ENCODE data around the gene BLMH.

- no peak for TF ChIP-seq POLR2AphosphoS5 (IDR thresholded peaks at IDR 0.05; ENCODE audit: low read depth, low read length)
- no peak for TF ChIP-seq CTCF (IDR thresholded peaks at IDR 0.05)
- no peak for TF ChIP-seq TCF7L2 (IDR thresholded peaks at IDR 0.05; ENCODE audit: low read depth, low read length)
- TF ChIP-seq REST (IDR thresholded peaks at IDR 0.05; ENCODE audit: insufficient read depth in 1 of 2, low read depth in 2 of 2, low read length in 1 of 2) = no peak
- no peak for TF ChIP-seq SIN3A (IDR thresholded peaks at IDR 0.05; ENCODE audit: borderline replicate concordance, insufficient read depth, low read depth, low read length)
These were observed 88.2 kb downstream of the BLMH start for GRCh38 chr17:30203471-30203981.

Data from Panc1 (cell line).